HG03521 (cell line): Measurements from ENCODE around the gene CISD3.

Source experiments
- ATAC-seq: cut with Tn5 transposase; IDR thresholded peaks from one replicate; pipeline ENCODE4 v1.9.1; 2021; ENCODE audit warnings: mild to moderate bottlenecking, moderate library complexity; ENCODE audit not compliant: unreplicated experiment

CISD3 gene, protein sequence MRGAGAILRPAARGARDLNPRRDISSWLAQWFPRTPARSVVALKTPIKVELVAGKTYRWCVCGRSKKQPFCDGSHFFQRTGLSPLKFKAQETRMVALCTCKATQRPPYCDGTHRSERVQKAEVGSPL

DNA sequence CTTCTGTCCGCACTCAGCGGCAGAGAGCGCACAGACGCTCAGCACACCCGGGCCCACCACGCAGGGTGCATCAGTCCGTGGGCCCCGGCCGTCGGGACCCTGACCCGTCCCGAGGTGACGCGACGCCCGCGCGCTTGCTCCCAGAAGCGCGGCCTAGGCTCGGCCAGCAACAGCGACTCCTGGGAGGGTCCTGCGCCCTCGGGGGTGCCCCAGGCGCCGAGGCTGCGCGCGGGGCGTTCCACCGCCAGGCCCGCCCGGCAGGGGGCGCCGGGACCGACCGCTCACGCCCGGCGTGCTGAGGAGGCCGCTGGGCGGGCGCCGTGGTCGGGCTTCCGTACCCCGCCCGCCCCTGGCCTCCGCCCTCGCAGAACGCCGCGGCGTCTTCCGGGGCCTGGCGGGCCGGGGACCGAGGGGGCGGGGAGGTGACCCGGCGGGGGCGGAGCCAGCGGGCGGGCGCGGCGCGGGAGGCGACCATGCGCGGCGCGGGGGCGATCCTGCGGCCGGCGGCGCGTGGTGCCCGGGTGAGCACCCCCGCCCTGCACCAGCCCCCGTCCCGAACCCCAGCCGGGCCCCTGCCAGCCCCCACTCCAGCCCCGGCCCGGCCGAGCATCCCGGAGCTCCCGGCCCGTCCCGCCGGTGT is at the start of gene CISD3:
Gene CISD3 (plus strand): TSS at position 456 of the 640 bp plus-strand sequence. CDS start 18 bp downstream, at position 474.
- peak; percentile 86 for ATAC-seq

- no peak for ATAC-seq
Measured at GRCh38 chr17:38681096-38681495, 49.0 kb upstream of the CISD3 start.

DNA sequence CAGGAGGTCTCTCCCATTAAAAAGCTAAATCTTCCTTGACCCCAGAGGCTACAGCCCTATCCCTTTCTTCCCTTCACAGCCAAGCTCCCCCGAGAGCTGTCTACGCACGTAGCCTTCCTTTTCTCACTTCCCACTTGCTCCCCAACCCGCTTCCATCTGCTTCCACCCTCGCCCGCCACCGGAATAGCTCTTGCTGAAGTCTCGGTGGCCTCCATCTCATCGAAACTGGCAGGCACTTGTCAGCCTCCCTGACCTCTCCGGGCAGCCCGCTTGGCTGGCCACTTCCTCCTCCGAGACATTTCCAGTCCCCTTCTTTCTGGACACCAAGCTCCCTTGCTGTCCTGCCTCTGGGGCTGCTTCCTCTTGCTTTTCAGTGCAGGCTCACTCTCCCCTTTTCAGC is 44.6 kb upstream of the CISD3 start:
- no peak for ATAC-seq

DNA sequence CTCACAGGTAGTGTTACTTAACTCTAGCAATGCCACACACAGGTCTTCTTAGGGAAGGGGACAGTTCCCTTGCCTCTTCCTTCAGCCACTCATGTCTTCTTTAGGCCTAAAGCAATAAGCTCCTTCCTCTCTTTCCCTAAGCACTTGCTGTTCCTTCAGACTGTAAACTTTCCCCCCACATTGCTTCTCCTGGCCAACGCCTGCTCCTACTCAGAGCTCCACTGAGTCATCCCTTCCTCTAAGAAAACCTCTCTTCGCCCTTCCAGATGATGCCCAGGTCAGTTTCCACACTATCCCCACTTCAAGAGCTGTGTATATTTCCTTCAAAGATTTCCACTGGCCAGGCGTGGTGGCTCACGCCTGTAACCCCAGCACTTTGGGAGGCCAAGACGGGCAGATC is 42.9 kb upstream of the CISD3 start:
- ATAC-seq: no peak

- ATAC-seq: no peak
Measured at GRCh38 chr17:38690386-38690785, 39.8 kb upstream of the CISD3 start.

GRCh38 chr17:38691154-38691553 is 39.0 kb upstream of the CISD3 start:
- no peak for ATAC-seq

DNA sequence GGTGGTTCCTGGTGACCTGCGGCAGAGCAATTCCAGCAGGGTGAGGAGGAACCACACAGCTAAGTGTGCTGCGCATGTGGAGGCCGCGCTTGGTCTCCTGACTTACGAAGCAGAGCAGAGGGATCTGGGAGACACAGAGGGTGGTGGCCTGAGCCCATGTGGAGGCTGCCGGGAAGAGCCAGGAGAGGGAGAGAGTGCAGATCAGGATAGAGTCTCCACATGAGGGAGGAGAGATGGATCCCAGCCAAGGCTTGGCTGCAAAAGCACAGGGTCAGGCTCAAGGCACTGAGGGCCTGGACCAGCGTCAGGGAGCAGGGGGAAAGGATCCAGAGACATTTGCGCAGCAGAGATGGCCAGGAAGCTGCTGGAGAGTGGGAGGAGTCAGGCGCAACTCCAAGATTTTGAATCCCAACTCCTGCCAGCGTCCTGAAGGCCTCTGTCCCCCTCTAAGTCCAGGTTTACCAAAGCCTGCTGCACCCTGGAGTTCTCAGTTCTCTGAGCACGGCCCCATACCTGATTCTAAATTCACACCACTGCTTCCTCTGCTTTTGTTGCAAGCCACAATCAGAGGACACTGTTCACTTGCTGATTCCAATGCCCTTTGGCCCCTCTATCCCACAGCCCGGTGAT is 36.3 kb upstream of the CISD3 start:
- no peak for ATAC-seq

- no peak for ATAC-seq
Measured at GRCh38 chr17:38697061-38697820, 32.9 kb upstream of the CISD3 start.

- no peak for ATAC-seq
Measured at GRCh38 chr17:38698760-38699159, 31.4 kb upstream of the CISD3 start.

DNA sequence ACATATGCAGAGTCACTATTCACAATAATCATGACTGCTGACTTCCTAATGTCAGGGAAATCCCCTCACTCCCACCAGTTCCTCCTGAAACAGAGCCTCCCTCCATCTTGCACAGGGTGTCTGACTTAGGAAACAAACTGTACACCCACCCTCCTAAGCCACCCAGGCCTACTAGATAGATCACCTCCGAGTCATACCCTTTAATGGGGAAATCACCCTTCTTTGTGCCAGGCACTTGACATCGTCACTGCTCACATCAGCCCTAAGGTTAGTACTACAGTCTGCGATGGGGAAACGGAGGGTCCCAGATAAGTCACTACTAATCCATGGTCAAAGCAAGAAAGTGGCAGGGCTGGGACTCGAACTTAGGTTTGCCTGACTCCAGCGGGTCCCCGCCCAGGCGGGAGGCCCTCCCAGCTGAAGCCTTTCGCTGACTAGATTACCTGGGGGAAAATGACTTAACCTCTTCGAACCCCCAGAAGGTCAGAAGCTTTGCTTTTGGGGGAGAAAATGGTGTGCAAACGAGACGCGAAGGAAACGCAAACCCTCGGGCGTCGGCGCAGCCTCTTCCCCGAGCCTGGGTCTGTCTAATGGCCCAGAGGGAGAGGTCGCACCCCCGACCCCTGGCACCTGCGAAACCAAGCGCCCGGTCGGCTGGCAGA is 28.5 kb upstream of the CISD3 start:
- no peak for ATAC-seq

- ATAC-seq: no peak
Measured at GRCh38 chr17:38702166-38702915, 27.8 kb upstream of the CISD3 start.

GRCh38 chr17:38702916-38703741 is 27.0 kb upstream of the CISD3 start:
- ATAC-seq: no peak

- ATAC-seq: no peak
Measured at GRCh38 chr17:38703742-38704605, 26.2 kb upstream of the CISD3 start.

DNA sequence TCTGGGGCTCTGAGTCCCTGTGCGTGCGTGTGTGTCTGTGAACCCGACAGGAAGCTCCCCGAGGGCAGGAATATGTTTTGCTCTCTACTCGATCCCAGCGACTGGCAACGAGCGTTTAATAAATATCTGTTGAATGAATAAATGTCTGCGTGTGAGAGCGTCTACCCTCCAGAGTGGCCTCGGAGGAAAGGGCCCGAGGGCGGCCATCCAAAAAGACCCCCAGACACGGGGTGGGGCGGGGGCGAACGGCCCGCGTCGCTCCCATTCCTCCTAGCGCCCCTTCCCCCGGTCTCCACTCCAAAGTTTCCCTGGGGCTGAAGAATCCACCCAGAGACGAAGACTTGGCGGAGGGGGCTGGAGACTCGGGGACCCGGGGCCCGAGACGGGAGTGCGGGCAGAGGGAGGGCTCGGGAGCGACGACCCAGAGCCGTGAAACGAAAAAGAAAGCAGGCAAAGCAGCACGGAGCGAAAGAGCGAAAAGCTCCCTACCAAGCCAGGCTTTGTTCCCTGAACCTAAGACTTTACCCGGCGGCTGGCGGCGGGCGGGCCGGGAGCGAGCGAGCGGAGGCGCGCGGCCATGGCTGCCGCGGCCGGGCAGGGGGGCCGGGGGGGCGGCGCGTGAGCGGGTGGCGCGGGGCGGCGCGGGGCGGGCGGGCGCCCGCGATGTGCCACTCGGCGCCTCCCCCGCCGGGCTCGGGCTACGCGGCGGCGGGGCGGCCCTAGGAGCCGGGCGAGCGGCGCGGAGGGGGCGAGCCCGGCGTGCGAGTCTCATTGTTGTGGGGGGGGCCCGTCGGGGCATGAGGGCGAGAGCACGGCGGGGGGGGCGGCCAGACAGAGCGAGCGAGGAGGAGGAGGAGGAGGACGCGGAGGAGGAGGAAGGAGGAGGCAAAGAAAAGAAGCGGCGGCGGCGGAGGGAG is 25.3 kb upstream of the CISD3 start, which contains the start of gene MLLT6:
Gene MLLT6 (plus strand): TSS at position 668 of the 917 bp plus-strand sequence. CDS start 360 bp downstream, outside the sequence.
- no peak for ATAC-seq

- no peak for ATAC-seq
Measured at GRCh38 chr17:38705523-38705802, 24.7 kb upstream of the CISD3 start.

- ATAC-seq: no peak
Measured at GRCh38 chr17:38705803-38706504, 24.2 kb upstream of the CISD3 start.
